Stimulated activated CD4-positive, alpha-beta T cell treated with anti-CD3 and anti-CD28 coated beads, TNF-alpha, amount 100 ng/mL, for 1 hour (primary cell): ENCODE results near the gene HUNK.

ENCODE experiments used
- DNase-seq, 3 donors: peaks; one replicate each; pipeline ENCODE4 v3.0.0-alpha.2; 2020; ENCODE audit warnings: low read depth in 3 of 3, low spot score in 1 of 3

Gene HUNK

DNA sequence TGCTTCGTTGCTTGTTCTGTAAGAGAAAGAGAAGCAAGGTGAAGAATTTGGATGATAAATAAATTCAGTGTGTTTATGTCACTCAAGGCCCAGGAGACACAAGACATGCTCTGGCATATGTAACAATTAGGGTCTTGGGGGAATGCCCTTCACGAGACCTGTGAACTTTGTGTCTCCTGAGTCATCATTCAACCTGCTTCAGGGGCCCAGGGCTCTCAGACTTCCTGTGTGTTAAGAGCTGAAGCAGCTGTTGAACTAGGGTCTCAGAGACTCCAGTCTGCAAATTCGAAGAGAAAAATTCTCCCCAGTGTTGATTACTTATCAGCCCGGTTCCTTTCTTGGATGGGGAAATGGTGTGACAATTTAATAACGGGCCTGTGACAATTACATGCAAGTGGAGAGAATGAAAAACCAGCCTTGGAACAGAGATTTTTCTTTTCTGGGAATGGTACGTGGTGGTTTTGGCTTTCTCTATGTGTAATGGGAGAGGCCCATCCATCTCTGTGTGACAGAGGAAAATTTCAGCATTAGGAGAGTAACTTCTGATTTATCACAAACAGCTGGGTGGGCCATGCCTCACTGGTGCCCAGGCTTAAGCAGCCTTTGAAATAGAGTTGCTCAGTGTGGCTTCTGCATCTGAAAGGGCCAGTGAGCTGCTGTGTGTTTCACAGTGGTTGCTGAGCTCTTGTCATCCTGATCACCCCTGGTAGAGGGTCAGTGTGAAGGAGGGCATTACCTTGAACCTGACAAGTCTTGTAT is 22.4 kb downstream of the HUNK start:
- DNase-seq: no peak

DNA sequence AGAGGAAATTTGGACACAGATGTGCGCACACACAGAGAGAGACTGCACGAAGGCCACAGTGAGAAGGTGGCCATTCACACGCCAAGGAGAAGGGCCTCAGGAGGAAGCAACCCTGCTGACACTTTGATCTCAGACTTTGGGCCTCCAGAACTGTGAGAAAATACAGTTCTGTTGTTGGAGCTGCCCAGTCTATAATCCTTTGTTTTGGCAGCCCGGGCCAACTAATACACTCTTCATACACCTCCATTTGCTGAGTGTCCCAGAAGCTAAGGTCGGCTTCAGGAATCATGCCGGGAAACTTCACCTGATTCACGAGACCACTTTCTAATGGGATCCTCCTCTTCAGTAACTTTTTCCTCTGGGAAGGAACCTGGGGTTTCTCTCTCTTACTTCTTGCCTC is 23.2 kb downstream of the HUNK start:
- no peak for DNase-seq

DNA sequence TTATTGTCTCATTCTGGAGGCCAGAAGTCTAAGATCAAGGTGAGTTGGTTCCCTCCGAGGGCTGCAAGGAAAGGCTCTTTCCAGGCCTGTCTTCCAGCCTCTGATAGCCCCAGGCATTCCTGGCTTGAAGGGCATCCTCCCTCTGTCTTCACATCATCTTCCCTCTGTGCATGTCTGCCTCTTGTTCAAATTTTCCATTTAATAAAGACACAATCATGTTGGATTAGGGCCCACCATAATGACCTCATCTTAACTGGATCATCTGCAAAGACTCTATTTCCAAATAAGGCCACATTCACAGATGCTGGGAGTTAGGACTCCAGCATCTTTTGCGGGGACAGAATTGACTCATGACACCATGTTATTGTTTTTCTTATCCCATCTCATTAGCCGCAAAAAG is 24.5 kb downstream of the HUNK start:
- no peak for DNase-seq

DNA sequence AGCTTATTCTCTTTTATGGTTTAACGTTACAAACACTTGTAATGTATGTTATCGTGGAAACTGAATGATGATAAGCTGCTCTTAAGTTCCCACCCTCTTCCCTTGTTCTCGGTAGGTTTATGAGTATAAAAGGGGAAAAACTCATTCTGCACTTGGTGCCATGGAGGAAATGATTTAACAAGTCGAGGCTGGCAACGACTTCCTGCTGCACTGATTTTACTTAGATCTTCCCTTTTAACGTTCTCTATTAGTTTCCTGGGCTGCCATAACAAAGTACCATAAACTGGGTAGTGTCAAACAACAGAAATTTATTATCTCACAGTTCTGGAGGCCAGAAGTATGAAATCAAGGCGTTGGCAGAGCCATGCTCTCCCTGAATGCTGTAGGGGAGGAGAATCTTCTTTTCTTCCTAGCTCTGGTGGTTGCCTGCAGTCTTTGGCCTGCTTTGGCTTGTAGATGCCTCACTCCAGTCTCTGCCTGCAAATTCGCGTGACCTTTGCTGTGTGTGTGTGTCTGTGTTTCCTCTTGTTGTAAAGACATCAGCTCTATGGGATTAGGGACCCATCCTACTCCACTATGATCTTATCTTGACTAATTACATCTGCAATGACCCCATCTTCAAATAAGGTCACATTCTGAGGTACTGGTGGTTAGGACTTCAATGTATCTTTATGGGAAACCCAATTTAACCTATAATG is 26.3 kb downstream of the HUNK start:
- DNase-seq: no peak

DNA sequence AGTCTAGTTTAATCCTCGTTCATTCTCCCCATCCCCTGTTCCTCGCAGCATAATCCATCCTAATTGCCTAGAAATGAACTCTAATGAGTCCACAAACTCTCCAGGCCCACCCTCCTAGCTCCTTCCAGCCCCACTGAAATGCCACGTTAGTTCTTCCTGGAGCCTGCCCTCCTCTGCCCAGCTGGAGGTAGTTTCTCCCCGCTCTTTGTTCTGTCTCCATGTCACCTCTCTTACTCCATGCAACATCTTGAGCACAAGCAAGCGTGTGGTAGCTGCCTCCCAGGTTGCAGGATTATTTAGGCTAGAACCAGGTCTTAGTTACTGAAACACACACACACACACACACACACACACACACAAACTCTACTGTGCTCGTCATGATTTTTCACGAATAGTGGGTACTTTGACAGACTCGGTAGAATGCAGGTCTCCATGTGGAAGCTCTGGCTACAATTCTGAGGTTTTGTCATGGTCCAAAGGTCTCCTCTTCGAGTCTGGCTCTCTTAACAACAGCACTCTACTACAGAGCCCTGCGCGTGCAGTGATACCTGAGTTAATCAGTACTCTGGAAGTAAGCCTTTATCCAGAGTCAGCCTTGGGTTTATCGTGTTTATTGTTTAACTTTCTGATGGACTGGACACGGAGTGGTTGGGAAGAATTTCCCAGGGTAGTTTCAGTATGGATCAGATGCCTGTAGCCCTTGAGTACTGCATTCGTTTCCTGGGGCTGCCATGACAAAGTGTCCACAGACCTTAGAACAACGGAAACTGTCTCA is 27.5 kb downstream of the HUNK start:
- no peak for DNase-seq

DNA sequence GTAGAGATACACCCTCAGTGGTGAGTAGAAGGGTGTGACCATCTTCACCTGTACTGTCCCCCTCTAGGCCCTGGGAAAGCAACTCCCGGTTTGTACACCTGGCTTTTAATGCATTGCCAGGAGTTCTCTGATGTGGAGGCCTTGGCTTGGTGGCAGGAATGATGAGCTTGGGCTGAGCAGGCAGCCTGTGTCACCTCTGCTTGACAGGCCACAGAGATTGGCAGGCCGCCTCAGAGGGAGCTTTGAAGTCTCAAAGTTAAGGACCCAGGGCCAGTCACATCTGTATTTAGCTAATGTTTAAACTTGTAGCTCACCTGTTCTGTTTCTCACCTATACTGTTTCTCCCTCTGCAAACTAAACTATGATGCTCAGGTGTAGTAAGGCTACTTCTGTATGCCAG is 28.5 kb downstream of the HUNK start:
- DNase-seq: no peak

DNA sequence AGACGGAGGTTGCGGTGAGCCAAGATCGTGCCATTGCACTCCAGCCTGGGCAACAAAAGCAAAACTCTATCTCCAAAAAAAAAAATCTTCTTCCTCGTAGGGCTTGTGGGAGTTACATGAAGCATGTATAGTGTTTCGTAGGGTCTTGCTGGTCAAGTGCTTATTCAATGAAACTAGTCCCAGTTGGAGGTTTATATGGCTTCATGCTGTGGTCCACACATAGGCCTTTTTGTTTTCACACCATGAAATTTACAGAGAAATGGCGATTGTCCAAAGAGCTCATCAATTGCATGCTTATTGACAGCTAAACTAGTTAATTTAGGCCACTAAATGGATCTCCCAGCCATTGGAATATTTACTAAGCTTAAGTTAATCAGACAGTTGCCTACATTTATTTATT is 29.6 kb downstream of the HUNK start:
- DNase-seq: no peak

DNA sequence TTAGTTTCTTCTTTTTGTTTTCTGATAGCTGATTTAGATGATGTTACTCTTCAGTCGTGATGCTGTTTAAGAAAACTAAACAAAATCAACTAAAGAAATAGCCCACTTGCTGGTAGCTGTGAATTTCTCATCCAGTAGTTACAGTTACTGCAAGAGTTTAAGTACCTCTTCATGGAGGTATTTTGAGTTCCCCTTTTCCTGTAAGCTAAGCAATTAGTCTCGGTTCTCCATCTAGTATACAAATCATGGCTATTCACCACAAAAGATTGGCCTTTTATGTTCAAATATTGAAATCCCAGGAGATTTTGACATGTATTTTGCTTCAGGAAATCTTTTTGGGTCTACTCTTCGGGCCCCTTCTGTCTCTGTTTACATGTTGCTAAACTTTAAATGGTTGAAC is 31.1 kb downstream of the HUNK start:
- no peak for DNase-seq

DNA sequence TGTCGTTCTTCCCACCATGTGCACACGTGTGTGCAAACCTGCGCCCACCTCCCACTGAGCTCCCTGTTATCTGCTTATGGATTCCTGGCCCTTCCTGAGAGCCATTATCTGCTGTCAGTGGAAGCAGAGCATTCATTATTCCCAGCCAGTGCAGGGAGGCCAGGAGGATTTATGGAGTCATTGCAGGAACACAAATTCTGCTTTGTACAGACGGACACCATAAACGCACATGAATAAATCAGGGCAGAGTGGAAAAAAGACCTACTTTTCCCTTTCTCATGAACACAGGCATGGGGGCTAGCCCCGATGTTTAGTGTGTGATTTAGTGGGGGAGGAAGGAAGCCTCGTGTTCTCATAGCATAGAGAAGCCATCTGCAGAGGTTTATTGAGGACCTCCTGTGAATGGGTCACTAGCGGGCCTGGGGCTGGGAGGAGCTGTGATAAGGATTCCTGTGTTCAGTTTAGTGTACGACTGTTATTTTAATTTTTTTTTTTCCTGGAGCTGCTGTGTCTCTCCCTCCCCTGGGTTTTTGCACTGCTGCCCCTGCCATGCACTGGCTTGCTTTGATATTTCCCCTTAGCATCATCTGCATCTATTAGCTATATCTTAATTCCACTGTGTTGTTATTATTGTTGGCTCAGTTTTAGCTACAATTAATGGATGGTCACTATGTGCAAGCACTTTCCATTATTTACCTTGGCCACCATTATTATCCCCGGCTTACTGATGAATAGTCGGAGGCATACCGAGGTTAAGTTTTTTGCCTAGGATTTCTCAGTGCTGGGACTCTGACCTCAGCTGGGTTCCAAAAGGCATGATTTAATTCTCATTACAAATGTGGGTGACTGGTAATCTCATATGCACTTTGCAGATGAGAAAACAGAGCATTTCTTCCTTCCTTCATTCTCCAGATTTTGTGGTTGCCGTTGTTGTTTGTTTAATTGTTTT is 33.0 kb downstream of the HUNK start:
- no peak for DNase-seq

DNA sequence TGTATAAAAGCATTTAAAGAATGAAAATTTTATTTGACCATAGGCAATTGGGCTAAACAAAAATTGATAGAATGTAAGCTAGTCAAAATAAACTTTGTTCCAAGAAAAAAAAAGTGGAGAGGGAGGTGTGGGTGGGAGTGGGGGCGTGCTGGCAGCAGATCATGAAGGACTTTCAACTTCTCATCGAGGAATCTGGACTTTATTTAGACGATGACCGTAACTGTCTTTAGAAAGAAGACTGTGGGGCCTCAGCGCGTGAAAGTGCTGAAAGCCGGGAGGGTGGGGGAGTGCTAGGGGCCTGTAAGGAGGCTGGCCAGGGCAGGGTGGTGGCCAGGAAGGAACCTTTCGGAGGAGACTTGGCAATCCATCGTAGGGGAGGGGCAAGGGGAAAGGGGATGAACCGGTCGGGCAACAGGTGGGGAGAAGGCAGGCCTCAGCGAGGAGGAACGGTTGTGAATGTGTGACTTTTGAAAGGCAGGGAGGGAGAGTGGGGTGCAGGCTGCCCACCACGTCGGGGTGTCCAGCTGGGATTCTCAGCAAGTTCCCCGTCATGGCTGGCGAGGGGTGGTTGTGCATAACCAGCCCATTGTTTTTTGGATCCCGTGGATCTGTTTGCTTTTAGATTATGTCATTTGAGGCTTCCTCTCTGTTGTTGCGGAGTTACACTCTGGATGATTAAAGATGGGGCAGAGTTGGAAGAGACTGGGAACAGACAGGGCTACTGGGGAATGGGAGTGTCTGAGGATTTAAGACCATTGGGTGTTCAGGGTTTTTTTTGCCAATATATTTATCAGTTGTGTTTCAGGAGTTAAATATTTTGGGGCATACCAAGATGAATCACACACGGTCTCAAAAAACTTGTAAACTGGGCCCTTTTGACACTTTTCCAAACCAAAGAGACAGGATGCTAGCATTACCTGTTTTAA is 35.5 kb downstream of the HUNK start:
- no peak for DNase-seq

DNA sequence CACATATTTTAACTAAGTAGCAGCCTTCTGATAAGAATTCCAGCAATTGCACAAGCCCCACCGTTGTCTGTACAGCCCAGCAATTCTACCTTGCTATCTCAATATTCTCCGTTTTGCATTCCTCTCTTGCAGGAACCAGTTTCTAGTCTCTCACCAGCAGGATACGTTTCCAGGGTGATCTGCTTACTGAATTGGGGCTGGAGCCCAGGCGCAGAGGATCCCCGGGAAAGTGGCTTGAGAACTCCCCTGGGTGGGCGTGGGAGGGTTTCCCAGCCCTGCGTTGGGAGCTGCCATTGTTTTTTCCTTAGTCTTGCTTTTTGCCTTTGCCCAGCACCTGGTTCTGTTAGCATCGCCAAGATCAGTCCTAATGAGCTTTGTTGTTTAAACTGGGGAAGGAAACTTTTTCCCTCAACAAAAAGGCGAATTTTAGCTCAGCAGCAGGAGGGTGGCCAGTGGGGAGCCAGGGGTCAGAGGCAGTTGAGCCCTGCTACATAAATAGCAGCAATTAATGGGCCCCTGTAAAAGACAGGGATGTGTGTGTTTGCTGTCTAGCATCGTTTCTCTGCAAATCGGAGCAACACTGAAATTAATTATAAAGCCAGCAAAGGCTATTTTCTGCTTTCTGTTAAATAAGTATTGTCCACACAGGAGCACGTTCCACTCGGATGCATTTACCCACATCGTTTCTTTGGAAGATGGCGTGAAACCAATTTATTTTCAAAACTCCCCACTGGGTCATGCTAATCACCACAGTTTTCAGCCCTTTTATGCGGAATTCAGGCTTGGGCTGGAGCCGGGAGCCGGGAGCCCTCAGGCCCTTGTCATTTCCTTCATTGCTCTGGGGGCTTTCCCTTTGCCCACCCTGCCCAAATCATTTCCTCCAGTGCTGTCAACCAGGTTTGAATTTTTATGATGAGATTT is 36.6 kb downstream of the HUNK start:
- no peak for DNase-seq

DNA sequence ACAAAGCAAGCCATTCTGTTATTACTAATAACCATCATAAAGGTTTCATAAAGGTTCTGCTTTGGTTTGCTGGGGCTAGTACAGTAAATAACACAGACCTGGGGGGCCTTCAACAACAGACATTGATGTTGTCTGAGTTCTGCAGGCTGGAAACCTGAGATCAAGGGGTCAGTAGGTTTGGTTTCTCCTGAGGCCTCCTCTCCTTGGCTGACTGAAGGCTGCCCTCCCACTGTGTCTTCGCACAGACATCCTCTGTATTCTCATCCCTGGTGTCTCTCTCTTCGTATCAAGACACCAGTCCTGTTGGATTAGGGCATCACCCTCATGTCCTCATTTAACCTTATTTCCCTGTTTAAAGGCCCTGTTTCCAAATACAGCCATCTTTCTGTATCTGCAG is 37.3 kb downstream of the HUNK start:
- no peak for DNase-seq

DNA sequence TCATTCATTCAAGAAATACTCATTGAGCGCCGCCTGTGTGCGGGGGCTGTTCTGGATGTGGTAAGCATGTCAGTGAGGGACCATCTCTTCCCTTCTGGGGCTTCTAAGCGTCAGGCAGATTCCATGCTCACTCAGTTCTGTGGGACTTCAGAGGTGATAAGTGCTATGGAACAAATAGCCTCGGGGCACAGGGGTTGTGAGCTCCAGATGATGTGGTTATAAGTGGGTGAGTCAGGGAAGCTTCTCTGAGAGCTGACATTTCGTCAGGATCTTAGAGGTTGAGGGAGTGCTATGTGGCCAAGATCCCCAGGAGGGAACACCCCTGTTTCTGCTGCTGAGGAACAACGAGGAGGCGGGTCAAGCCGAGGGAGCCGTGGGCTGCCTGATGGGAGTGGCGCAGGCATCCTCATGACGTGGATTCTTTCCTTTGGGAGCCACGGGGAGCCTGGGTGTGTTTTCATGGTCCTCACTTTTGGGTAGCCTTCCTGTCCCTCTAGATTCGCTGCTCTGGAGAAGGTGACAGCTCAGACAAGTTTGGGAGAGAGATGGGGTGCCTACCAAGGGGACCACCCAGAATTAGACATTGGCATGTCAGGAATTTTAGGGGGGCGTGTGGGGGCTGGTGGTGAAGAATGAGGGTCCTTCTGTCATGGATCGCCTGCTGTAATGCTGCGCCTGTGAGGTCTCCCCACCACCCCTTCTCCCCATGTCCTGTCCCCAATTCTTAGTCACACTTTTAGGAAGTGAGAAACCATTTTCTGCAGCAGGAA is 38.5 kb downstream of the HUNK start:
- no peak for DNase-seq

DNA sequence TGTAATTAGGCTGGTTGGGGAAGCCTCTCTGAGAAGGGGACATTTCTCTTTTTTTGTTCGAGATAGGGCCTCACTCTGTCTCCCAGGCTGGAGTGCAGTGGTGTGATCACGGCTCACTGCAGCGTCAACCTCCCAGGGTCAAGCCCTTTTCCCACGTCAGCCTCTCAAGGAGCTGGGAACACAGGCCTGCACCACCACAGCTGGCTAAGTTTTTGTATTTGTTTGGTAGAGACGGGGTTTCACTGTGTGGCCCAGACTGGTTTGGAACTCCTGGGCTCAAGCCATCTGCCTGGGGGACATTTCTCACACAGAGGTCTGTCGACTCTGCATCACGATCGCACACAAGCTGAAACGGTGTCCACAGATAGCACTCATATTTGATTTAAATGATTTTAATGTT is 39.7 kb downstream of the HUNK start:
- DNase-seq: no peak

DNA sequence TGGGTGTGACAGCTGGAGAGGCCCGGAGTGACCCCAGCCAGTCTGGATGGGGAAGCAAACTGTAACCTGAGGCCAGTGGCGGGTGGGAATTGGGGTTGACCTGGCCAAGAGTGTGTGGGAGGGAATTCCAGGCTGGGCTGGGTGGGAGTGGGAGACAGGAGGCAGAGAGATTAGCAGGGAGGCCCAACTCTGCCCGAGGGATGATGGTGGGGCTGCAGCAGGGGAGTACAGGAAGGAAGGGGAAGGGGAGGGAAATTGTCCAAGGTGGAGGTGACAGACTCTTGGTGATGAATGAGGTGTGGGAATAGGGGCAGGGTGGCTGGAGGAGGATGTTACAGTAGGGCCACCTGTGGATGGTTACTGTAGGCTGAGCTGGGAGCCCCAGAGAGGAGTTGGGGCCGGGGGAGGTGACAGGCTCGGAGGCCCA is 40.4 kb downstream of the HUNK start:
- DNase-seq: no peak

DNA sequence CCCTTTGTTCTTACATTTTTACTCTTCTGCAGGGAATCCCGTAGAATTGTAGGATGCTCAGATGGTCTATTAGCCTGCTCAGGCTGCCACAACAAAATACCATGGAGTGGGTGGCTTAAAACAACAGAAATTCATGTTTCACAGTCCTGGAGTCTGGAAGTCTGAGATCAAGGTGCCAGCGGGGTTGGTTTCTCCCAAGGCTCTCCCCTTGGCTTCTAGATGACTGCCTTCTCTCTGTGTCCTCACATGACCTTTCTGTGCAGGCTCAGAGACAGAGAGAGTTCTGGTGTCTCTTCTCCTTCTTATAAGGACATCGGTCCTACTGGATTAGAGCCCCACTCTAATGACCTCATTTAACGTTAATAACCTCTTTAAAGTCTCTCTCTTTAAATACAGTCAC is 41.7 kb downstream of the HUNK start:
- no peak for DNase-seq

DNA sequence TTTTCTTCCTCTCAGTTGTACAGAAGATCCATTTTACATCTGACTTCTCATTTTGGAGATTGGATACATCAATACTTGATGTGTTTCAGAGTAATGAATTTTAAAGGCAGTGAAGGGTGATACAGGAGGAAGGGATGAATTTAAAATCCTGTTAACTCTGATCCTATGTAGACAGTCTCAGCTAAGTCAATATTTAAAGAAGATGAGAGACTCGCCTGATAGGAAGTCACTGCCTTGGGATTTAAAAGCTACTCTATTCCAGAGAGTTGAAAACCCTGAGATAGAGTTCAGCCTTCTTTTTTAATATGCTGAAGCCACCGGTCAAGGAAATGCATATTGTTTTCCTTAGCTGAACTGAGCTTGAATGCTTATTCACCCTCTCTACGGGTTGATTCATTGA is 42.7 kb downstream of the HUNK start:
- no peak for DNase-seq

DNA sequence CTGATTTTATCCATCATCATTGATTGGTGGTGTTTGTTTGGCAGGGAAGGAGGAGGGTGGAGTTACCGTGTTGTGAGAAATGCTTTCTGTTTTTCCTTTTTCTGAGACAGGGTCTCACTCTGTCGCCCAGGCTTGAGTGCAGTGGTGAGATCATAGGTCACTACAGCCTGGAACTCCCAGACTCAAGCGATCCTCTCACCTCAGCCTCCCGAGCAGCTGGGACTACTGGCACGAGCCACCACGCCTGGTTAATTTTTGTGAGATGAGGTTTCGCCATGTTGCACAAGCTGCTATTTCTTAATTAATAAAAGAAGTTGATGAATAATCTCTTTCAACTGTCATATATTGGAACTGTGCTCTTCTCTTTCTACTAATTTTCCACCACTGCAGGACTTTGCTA is 44.3 kb downstream of the HUNK start:
- DNase-seq: no peak
